Astrocyte (in vitro differentiated cells and primary cell): ENCODE results near the gene NTSR1.

Experiments
- CTCF ChIP-seq: IDR thresholded peaks from 2 replicates; pipeline ENCODE4 v1.5.1; 2011; ENCODE audit warnings: low read depth, mild to moderate bottlenecking, inconsistent platforms, low read length, moderate library complexity; ENCODE audit not compliant: insufficient read depth
- EZH2 ChIP-seq: IDR thresholded peaks from 2 replicates; pipeline ENCODE4 v1.6.1; 2012; ENCODE audit warnings: mild to moderate bottlenecking, low read length, inconsistent platforms; ENCODE audit not compliant: insufficient read depth

- TF ChIP-seq CTCF, result no peak
- TF ChIP-seq EZH2, result no peak
Measured at GRCh38 chr20:62660768-62661167, 47.9 kb upstream of the NTSR1 start.
